NCI-H2227 (cell line): ENCODE measurements around the gene EHBP1L1.
A peak's percentile ranks its signal among the peaks of the same experiment; 100 is the strongest.
"Not testable (repeated sequence)": the region's sequence is repeated elsewhere in the genome, so short reads cannot be mapped to it uniquely, and the experiment has no call there.

Source experiments
- DNase-seq: peaks from one replicate; lab custom pipeline; 2025; ENCODE audit not compliant: unreplicated experiment; lab: John Stamatoyannopoulos, UW

The EHBP1L1 gene

GRCh38 chr11:65633390-65634108 is 57.7 kb downstream of the EHBP1L1 start:
- no peak for DNase-seq

GRCh38 chr11:65634109-65634436 is 58.2 kb downstream of the EHBP1L1 start:
- DNase-seq, result no peak

GRCh38 chr11:65634440-65634839 is 58.6 kb downstream of the EHBP1L1 start:
- DNase-seq, result no peak

GRCh38 chr11:65634905-65635731 is 59.3 kb downstream of the EHBP1L1 start:
- DNase-seq, result no peak

GRCh38 chr11:65636108-65637031 is 60.5 kb downstream of the EHBP1L1 start:
- DNase-seq, result no peak

- DNase-seq, result no peak
These were observed 61.2 kb downstream of the EHBP1L1 start for GRCh38 chr11:65637032-65637557.

GRCh38 chr11:65637794-65638419 is 62.1 kb downstream of the EHBP1L1 start, which contains the start of gene SIPA1:
Gene SIPA1 (plus strand): TSS chr11:65638101. CDS start chr11:65640922, 2,821 bp downstream.
- DNase-seq, result peak; percentile 87

GRCh38 chr11:65639228-65639597 is 63.4 kb downstream of the EHBP1L1 start:
- not testable (repeated sequence) for DNase-seq

GRCh38 chr11:65639623-65640482 is 64.0 kb downstream of the EHBP1L1 start:
- no peak for DNase-seq

- DNase-seq, result no peak
These were observed 64.8 kb downstream of the EHBP1L1 start for GRCh38 chr11:65640483-65641296.

- no peak for DNase-seq
These were observed 65.6 kb downstream of the EHBP1L1 start for GRCh38 chr11:65641297-65642013.
